Right lobe of liver (tissue), 4 donors: ENCODE measurements around the gene EMILIN3.

Experiments used
- POLR2A ChIP-seq: fragments of 450-650 bp; IDR thresholded peaks from one replicate; pipeline ENCODE4 v1.6.1; 2017; ENCODE audit warnings: antibody characterized with exemption, mild to moderate bottlenecking
- TF ChIP-seq, protein P1 (sequence below), 4 donors: fragments of 200-600 bp in 3 of 4; fragments of 450-650 bp in 1 of 4; IDR thresholded peaks; one replicate each; pipeline versions ENCODE4 v1.5.1 to v1.8.0; 2016 to 2022; ENCODE audit warnings: antibody characterized with exemption in 4 of 4, mild to moderate bottlenecking in 2 of 4
- donor health status: DM: no; HTN: no; CAD: no.
- donor health status: DM: no; HTN: no; CAD: no.
- donor health status: DM: no; HTN: yes; CAD: no.

DNA sequence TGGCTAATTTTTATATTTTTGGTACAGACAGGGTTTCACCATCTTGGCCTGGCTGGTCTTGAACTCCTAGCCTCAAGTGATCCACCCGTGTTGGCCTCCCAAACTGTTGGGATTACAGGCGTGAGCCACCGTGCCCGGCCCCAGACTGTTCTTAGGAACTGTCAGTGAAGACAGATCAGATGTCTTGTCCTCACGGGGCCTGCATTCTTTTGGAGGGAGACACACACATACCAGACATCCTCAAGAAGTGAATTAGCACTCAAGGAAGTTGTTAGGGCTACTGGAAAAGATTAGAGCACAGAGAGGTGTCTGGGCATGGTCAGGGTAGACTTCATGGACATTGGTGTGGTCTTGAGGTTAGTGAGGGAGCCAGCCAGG lies 36.3 kb downstream of the EMILIN3 start:
- TF ChIP-seq, protein P1, sequence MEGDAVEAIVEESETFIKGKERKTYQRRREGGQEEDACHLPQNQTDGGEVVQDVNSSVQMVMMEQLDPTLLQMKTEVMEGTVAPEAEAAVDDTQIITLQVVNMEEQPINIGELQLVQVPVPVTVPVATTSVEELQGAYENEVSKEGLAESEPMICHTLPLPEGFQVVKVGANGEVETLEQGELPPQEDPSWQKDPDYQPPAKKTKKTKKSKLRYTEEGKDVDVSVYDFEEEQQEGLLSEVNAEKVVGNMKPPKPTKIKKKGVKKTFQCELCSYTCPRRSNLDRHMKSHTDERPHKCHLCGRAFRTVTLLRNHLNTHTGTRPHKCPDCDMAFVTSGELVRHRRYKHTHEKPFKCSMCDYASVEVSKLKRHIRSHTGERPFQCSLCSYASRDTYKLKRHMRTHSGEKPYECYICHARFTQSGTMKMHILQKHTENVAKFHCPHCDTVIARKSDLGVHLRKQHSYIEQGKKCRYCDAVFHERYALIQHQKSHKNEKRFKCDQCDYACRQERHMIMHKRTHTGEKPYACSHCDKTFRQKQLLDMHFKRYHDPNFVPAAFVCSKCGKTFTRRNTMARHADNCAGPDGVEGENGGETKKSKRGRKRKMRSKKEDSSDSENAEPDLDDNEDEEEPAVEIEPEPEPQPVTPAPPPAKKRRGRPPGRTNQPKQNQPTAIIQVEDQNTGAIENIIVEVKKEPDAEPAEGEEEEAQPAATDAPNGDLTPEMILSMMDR (IDR thresholded peaks at IDR 0.05) = no peak
- TF ChIP-seq POLR2A = no peak
